LoVo (cell line): ENCODE measurements around the gene ZFYVE28.
"Not testable (repeated sequence)": the region's sequence is repeated elsewhere in the genome, so short reads cannot be mapped to it uniquely, and the experiment has no call there.

ENCODE experiments used
- DNase-seq: peaks from one replicate; pipeline ENCODE4 v3.0.0-alpha.2; 2016; ENCODE audit warnings: low spot score

The ZFYVE28 gene

GRCh38 chr4:2246384-2247127 is 171.9 kb downstream of the ZFYVE28 start:
- no peak for DNase-seq

- DNase-seq: no peak
Measured at GRCh38 chr4:2245787-2246275, 172.6 kb downstream of the ZFYVE28 start.

GRCh38 chr4:2245057-2245786 is 173.2 kb downstream of the ZFYVE28 start:
- no peak for DNase-seq

GRCh38 chr4:2243681-2244380 is 174.6 kb downstream of the ZFYVE28 start:
- no peak for DNase-seq

- DNase-seq: peak; percentile 98
Measured at GRCh38 chr4:2241410-2242353, 176.8 kb downstream of the ZFYVE28 start, which contains the start of the genes HAUS3 and POLN. TSS of gene HAUS3 (minus strand) at chr4:2242121. CDS start at chr4:2240946, 1,175 bp downstream. TSS of gene POLN (minus strand) at chr4:2242121. CDS start at chr4:2229231, 12,890 bp downstream.

GRCh38 chr4:2241003-2241402 is 177.4 kb downstream of the ZFYVE28 start:
- DNase-seq: no peak

- DNase-seq: no peak
Measured at GRCh38 chr4:2236944-2237666, 181.3 kb downstream of the ZFYVE28 start.

GRCh38 chr4:2231082-2231481 is 187.4 kb downstream of the ZFYVE28 start:
- no peak for DNase-seq

GRCh38 chr4:2226261-2226660 is 192.2 kb downstream of the ZFYVE28 start:
- no peak for DNase-seq

GRCh38 chr4:2222838-2223237 is 195.6 kb downstream of the ZFYVE28 start:
- DNase-seq: no peak

GRCh38 chr4:2221378-2221777 is 197.1 kb downstream of the ZFYVE28 start:
- DNase-seq: not testable (repeated sequence)

GRCh38 chr4:2220016-2220630 is 198.3 kb downstream of the ZFYVE28 start:
- peak; percentile 66 for DNase-seq
